ENCODE results near the gene STAG2. TPM values are rescaled to one million over a fixed set of nuclear protein-coding genes. Genes with fewer than 3 reads are reported as not detected.

STAG2 gene
- total RNA-seq, 3 donors from 2014 or later = 79.2 to 114 (median 83.2) TPM

DNA sequence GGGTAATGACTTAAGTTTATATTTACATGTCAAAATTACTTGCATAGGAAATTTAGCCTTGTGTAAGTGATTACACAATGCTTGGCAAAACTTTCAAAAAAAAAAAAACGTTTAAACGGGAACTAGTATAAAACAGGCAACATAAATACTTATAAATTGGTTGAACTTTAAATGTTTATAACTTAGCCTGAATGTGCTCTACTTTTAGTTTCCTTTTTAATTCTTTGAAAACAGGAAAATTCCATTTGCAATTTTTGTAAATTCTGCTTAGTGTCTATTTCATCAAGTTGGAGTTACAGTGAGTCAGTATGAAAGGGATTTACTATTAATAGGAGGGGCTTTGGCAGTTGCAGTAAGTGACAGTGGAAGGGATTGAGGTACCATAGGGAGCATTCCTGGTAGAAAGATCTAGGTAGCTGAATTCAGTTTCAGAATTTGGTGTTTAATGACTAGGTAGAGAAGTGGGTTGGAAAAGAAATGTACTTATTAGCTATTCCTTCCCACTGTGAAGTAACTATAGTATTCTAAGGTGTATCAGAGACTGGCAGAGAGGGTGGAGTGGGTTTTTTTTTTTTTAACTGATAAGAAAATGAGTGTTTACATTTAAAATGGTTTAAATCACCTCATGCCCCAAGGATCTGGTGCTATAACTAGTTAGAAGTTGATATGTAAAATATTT, 2.8 kb downstream of the STAG2 start:
- H3K4me3 ChIP-seq = peak overlapping the region in 1 of 3 donors; percentile 69
- intact Hi-C loops (cut with DNase I; ENCODE audit: low total_unique reads) = no loop called here

DNA sequence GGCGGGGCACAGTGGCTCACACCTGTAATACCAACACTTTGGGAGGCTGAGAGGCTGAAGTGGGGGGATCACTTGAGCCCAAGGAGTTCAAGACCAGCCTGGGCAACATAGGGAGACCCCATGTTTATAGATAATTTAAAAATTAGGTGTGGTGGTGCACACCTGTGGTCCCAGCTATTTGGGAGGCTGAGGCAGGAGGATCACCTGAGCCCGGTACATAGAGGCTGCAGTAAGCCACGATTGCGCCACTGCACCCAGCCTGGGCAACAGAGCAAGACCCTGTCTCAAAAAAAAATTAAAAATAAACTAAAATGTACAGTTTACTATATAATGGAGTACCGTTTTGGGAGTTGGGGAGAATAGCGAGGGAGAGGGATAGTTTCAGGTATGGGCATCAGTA, 4.2 kb downstream of the STAG2 start:
- no peak overlapping the region for H3K4me3 ChIP-seq
- no peak for DNase-seq (ENCODE audit: low spot score in 2 of 2)
- H3K9me3 ChIP-seq = no peaks in the 10 kb centered on the region
- no peaks in the 10 kb centered on the region for H3K27me3 ChIP-seq
- H3K4me1 ChIP-seq = no peaks in the 10 kb centered on the region
- TF ChIP-seq, protein P1, sequence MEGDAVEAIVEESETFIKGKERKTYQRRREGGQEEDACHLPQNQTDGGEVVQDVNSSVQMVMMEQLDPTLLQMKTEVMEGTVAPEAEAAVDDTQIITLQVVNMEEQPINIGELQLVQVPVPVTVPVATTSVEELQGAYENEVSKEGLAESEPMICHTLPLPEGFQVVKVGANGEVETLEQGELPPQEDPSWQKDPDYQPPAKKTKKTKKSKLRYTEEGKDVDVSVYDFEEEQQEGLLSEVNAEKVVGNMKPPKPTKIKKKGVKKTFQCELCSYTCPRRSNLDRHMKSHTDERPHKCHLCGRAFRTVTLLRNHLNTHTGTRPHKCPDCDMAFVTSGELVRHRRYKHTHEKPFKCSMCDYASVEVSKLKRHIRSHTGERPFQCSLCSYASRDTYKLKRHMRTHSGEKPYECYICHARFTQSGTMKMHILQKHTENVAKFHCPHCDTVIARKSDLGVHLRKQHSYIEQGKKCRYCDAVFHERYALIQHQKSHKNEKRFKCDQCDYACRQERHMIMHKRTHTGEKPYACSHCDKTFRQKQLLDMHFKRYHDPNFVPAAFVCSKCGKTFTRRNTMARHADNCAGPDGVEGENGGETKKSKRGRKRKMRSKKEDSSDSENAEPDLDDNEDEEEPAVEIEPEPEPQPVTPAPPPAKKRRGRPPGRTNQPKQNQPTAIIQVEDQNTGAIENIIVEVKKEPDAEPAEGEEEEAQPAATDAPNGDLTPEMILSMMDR (IDR thresholded peaks at IDR 0.05) = no peak
- TF ChIP-seq POLR2A (IDR thresholded peaks at IDR 0.05) (no peak), POLR2AphosphoS5 (IDR thresholded peaks at IDR 0.05) (no peak)
- intact Hi-C loops (cut with DNase I; ENCODE audit: low total_unique reads) = no loop called here
- H3K27ac ChIP-seq = no peak overlapping the region
- no peaks in the 10 kb centered on the region for H3K36me3 ChIP-seq

More for the DNA sequence above, 2.8 kb downstream of the STAG2 start:
- TF ChIP-seq POLR2A (IDR thresholded peaks at IDR 0.05) = no peak
- TF ChIP-seq, protein P1 (IDR thresholded peaks at IDR 0.05) = no peak
- H3K36me3 ChIP-seq = no peaks in the 10 kb centered on the region
- no peaks in the 10 kb centered on the region for H3K27me3 ChIP-seq
- H3K9me3 ChIP-seq = no peaks in the 10 kb centered on the region
- no peak for DNase-seq (ENCODE audit: low spot score in 2 of 2)
- no peaks in the 10 kb centered on the region for H3K4me1 ChIP-seq
- H3K27ac ChIP-seq = peak overlapping the region; percentile 33 to 99

DNA sequence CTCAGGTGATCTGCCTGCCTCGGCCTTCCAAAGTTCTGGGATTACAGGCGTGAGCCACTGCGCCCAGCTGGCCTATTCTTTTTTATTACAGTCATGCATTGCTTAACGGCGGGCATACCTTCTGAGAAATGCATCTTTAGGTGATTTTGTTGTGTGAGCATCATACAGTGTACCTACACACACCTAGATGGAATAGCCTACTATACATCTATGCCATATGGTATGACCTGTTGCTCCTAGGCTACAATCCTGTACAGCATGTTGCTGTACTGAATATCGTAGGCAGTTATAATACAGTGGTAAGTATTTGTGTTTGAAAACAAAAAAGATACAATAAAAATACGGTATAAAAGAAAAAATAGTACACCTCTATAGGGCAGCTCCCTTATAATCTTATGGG, 6.0 kb downstream of the STAG2 start:
- intact Hi-C loops (cut with DNase I; ENCODE audit: low total_unique reads) = no loop called here
- Histone ChIP-seq H3K4me1 (no peaks in the 10 kb centered on the region), H3K27ac (no peak overlapping the region), H3K36me3 (no peaks in the 10 kb centered on the region), H3K4me3 (no peak overlapping the region), H3K27me3 (no peaks in the 10 kb centered on the region), H3K9me3 (no peaks in the 10 kb centered on the region)
- no peak for TF ChIP-seq POLR2AphosphoS5 (IDR thresholded peaks at IDR 0.05)
- TF ChIP-seq, protein P1 (IDR thresholded peaks at IDR 0.05) = no peak
- no peak for TF ChIP-seq POLR2A (IDR thresholded peaks at IDR 0.05)
- DNase-seq (ENCODE audit: low spot score in 2 of 2) = no peak

DNA sequence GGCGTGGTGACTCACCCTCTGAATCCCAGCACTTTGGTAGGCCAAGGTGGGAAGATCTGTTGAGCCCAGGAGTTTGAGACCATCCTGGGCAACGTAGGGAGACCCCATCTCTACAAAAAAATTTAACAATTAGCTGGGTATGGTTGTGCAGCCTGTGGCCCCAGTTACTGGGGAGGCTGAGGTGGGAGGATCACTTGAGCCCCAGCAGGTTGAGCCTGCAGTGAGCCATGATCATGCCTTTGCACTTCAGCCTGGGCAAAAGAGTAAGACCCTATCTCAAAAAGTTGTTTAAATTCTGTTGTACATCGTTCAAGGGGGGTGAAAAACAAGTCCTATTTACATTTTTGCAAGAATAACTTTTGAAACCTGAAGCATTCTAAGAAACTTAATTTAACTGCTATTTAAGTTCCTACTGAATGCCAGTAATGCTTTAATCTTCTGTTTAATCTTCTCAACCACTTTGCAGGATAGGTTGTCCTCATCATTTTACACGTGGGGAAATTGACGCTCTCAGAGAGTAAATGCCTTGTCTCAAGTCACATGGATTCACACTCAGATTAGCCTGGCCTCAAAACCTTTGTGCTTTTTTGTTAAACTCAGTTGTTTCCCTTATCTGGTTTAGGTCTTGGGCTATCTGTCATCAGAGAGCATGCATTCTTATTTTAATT, 7.0 kb downstream of the STAG2 start:
- intact Hi-C loops (cut with DNase I; ENCODE audit: low total_unique reads) = no loop called here
- Histone ChIP-seq H3K27ac (no peak overlapping the region), H3K27me3 (no peaks in the 10 kb centered on the region), H3K36me3 (no peaks in the 10 kb centered on the region), H3K9me3 (no peaks in the 10 kb centered on the region), H3K4me3 (no peak overlapping the region), H3K4me1 (no peaks in the 10 kb centered on the region)
- TF ChIP-seq POLR2AphosphoS5 (IDR thresholded peaks at IDR 0.05) = no peak
- TF ChIP-seq, protein P1 (IDR thresholded peaks at IDR 0.05) = no peak
- TF ChIP-seq POLR2A (IDR thresholded peaks at IDR 0.05) = no peak
- no peak for DNase-seq (ENCODE audit: low spot score in 2 of 2)

DNA sequence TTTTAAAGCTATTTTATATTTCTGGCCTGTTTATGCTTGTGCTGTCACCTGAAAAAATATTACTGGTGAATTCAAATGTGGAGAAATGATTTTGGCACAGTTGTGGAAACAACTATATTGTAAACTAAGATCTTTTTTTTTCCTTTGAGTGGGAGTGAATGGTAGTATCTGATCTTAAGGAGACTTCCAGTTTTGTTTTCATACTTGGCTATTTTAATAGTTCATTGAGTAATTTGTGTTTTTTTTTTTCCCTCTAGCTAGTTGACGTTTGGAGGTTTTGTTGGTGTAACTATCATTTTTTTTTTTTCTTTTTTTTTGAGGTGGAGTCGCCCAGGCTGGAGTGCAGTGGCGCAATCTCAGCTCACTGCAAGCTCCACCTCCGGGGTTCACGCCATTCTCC, 10.5 kb downstream of the STAG2 start:
- no peak for DNase-seq (ENCODE audit: low spot score in 2 of 2)
- H3K36me3 ChIP-seq = no peaks in the 10 kb centered on the region
- TF ChIP-seq POLR2A (IDR thresholded peaks at IDR 0.05) = no peak
- no peak for TF ChIP-seq POLR2AphosphoS5 (IDR thresholded peaks at IDR 0.05)
- TF ChIP-seq, protein P1 (IDR thresholded peaks at IDR 0.05) = no peak
- intact Hi-C loops (cut with DNase I; ENCODE audit: low total_unique reads) = no loop called here
- H3K4me1 ChIP-seq = no peaks in the 10 kb centered on the region
- H3K4me3 ChIP-seq = no peak overlapping the region
- H3K27me3 ChIP-seq = no peaks in the 10 kb centered on the region
- no peaks in the 10 kb centered on the region for H3K9me3 ChIP-seq
- H3K27ac ChIP-seq = no peak overlapping the region

All from breast epithelium (tissue), 4 donors.